Psoas muscle (tissue), 8 donors: ENCODE results near the gene RNLS. TPM values are rescaled to one million over a fixed set of nuclear protein-coding genes. Genes with fewer than 3 reads are reported as not detected.

Experiments used
- ATAC-seq, 4 donors: fragments of 200-7000 bp; cut with Tn5 transposase; one replicate each; pipeline ENCODE4 v1.9.1; 2020; ENCODE audit warnings: moderate library complexity in 3 of 4, mild to moderate bottlenecking in 2 of 4
- DNase-seq, 2 donors: peaks; one replicate each; pipeline ENCODE4 v3.0.0-alpha.2; 2020
- H3K27ac ChIP-seq: fragments of 200-600 bp; one replicate; pipeline ENCODE4 v1.8.0; 2022
- H3K27me3 ChIP-seq, 3 donors: fragments of 200-600 bp in 1 of 3; one replicate each; pipeline versions ENCODE4 v1.6.1 to v1.8.0; 2013 to 2022; ENCODE audit warnings: low read length in 2 of 3, mild to moderate bottlenecking in 2 of 3, moderate library complexity in 1 of 3; ENCODE audit not compliant: insufficient read depth in 3 of 3
- H3K36me3 ChIP-seq, 2 donors: fragments of 200-600 bp in 1 of 2; one replicate each; pipeline versions ENCODE4 v1.6.1 to v1.8.0; 2013 to 2022; ENCODE audit warnings: low read depth in 1 of 2, mild to moderate bottlenecking in 1 of 2, moderate library complexity in 1 of 2; ENCODE audit not compliant: insufficient read depth in 1 of 2
- H3K4me1 ChIP-seq: fragments of 200-600 bp; one replicate; pipeline ENCODE4 v1.8.0; 2022
- H3K4me3 ChIP-seq: fragments of 200-600 bp; one replicate; pipeline ENCODE4 v1.8.0; 2022; ENCODE audit warnings: mild to moderate bottlenecking
- H3K9me3 ChIP-seq: fragments of 200-600 bp; one replicate; pipeline ENCODE4 v1.8.0; 2022
- WGBS, 3 donors: extraction: QIAGEN DNeasy Blood & Tissue Kit; methylation state at CpG; one replicate each; pipeline versions ENCODE4 v1.1.6 to v1.1.7; 2013; 5-methylcytosine and 5-hydroxymethylcytosine counted together
- intact Hi-C, 2 donors: fragments of 100-400 bp; cut with DNase I; formaldehyde crosslinking; loops; one replicate each; pipeline versions ENCODE4 v1.11.0 to v1.14.2; 2022
- polyA plus RNA-seq, 3 donors: library from polyadenylated mRNA; stranded (reverse); fragments of 200-250 nt; gene quantifications; one replicate each; pipeline ENCODE4 v1.2.3, GENCODE V29; 2013
- total RNA-seq, 4 donors: library from RNA; stranded (reverse); fragmentation: NEBNext Ultra II Directional in 2 of 4; extraction: Animal tissue kit (Norgen Biotek cat#: 25700) in 2 of 4; gene quantifications; one replicate each; pipeline versions ENCODE4 v1.2.1 to v1.2.4, GENCODE V29; 2021 to 2023
- TF ChIP-seq, protein P1 (sequence below): fragments of 200-600 bp; IDR thresholded peaks from one replicate; pipeline ENCODE4 v1.8.0; 2022; ENCODE audit warnings: antibody characterized with exemption
- donor health status: healthy with polysubstance abuse.
- donor health status: DM: no; HTN: no; CAD: no; lungs with moderate emphysema.
- donor health status: Bipolar disorder and iron deficiency.
- donor health status: healthy.
- donor health status: DM: yes; HTN: yes; CAD: no.
- donor health status: DM: no; HTN: no; CAD: no.
- donor health status: DM: no; HTN: no; CAD: no.
- donor health status: DM: yes; HTN: yes; CAD: no.

RNLS gene
- total and polyA plus RNA-seq, 7 donors = 3.0 to 9.2 (median 6.7) TPM

GRCh38 chr10:88337134-88337533 lies 246.0 kb downstream of the RNLS start:
- no peaks in the 10 kb centered on the region for H3K36me3 ChIP-seq
- ATAC-seq = no peak
- 83 to 88% (median 86%) methylated on average over 1 of the region's 1 CpG for WGBS, 3 donors
- intact Hi-C loops = no loop called here
- no peak overlapping the region for H3K27ac ChIP-seq
- TF ChIP-seq, protein P1, sequence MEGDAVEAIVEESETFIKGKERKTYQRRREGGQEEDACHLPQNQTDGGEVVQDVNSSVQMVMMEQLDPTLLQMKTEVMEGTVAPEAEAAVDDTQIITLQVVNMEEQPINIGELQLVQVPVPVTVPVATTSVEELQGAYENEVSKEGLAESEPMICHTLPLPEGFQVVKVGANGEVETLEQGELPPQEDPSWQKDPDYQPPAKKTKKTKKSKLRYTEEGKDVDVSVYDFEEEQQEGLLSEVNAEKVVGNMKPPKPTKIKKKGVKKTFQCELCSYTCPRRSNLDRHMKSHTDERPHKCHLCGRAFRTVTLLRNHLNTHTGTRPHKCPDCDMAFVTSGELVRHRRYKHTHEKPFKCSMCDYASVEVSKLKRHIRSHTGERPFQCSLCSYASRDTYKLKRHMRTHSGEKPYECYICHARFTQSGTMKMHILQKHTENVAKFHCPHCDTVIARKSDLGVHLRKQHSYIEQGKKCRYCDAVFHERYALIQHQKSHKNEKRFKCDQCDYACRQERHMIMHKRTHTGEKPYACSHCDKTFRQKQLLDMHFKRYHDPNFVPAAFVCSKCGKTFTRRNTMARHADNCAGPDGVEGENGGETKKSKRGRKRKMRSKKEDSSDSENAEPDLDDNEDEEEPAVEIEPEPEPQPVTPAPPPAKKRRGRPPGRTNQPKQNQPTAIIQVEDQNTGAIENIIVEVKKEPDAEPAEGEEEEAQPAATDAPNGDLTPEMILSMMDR = no peak
- H3K4me1 ChIP-seq = no peaks in the 10 kb centered on the region
- no peak for DNase-seq
- H3K9me3 ChIP-seq = no peaks in the 10 kb centered on the region
- no peak overlapping the region for H3K4me3 ChIP-seq
- H3K27me3 ChIP-seq = no peaks in the 10 kb centered on the region

DNA sequence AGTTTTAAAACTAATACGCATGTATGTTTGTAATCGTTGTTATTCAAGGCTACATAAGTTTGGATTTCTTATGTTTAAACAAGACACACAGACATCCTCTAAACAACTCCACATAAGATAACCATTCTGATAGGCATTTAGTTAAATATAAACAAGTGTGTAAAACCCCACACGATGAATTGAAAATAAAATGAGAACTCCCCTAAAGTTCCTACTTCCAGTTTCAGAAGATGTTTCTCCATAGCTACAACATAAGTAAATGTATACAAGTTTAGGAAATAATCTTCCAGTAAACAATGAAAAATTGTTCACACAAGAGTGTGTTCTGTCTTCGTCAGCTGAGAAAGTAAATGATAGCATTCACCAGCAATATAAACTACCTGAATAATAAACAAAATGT lies 246.8 kb downstream of the RNLS start:
- no peaks in the 10 kb centered on the region for H3K4me1 ChIP-seq
- no peak overlapping the region for H3K4me3 ChIP-seq
- H3K9me3 ChIP-seq = no peaks in the 10 kb centered on the region
- intact Hi-C loops = no loop called here
- ATAC-seq (no peak), DNase-seq (no peak)
- H3K27ac ChIP-seq = no peak overlapping the region
- H3K36me3 ChIP-seq = no peaks in the 10 kb centered on the region
- no peaks in the 10 kb centered on the region for H3K27me3 ChIP-seq
- 93 to 95% (median 94%) methylated on average over 4 of the region's 4 CpGs for whole genome bisulfite sequencing, 3 donors
- TF ChIP-seq, protein P1 = no peak

GRCh38 chr10:88333248-88333630 lies 249.9 kb downstream of the RNLS start:
- DNase-seq = no peak
- no peak overlapping the region for H3K27ac ChIP-seq

DNA sequence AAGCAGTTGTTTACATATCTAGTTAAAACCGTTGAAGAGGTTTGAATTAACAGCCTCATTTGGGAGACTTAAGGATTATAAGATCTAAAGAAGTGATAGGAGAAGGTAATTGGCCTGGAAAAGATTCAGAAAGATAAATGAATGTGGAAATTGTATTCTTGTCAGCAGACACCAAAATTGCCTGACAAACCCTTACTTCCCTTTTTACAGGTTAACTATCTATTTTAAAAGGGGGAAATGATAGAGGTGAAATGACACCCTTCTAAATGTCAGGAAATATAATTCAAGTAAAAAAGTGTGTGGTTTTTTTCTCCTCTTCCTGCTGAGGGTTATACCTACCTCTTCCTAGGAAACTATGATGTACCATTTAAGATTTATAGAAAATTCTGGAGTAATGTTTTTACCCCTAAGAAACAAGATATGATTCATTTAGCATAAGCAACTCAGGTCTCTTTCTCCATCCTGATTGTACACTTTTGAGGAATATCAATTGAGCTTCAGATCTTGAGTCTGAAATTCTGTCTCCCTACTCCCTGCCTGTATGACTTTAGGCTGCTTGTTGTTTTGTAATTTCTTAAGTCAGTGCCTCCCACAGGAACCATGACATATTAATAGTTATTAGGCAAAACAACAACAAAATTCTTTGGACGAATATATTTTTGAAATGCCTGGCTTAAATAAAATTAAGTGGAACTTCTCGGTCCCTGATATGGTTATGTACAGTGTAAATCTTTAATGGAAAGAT lies 250.4 kb downstream of the RNLS start:
- no peaks in the 10 kb centered on the region for H3K4me1 ChIP-seq
- H3K27me3 ChIP-seq = no peaks in the 10 kb centered on the region
- ATAC-seq (no peak), DNase-seq (no peak)
- no peaks in the 10 kb centered on the region for H3K9me3 ChIP-seq
- no peaks in the 10 kb centered on the region for H3K36me3 ChIP-seq
- no peak overlapping the region for H3K27ac ChIP-seq
- no peak overlapping the region for H3K4me3 ChIP-seq
- TF ChIP-seq, protein P1 = no peak
- 57 to 61% (median 59%) methylated on average over 3 of the region's 3 CpGs for WGBS, 3 donors
- intact Hi-C loops = no loop called here

More at GRCh38 chr10:88333248-88333630, 249.9 kb downstream of the RNLS start:
- intact Hi-C loops = no loop called here
- TF ChIP-seq, protein P1 = no peak
- no peak for ATAC-seq
- no peaks in the 10 kb centered on the region for H3K27me3 ChIP-seq
- no peaks in the 10 kb centered on the region for H3K9me3 ChIP-seq
- no peaks in the 10 kb centered on the region for H3K4me1 ChIP-seq
- H3K4me3 ChIP-seq = no peak overlapping the region
- no peaks in the 10 kb centered on the region for H3K36me3 ChIP-seq
- 37 to 63% (median 45%) methylated on average over 3 of the region's 3 CpGs for WGBS, 3 donors

- Histone ChIP-seq H3K4me3 (no peak overlapping the region), H3K4me1 (no peaks in the 10 kb centered on the region), H3K27ac (no peak overlapping the region), H3K36me3 (no peaks in the 10 kb centered on the region), H3K27me3 (no peaks in the 10 kb centered on the region), H3K9me3 (no peaks in the 10 kb centered on the region)
- DNase-seq = no peak
- 44 to 55% (median 46%) methylated on average over 1 of the region's 1 CpG for WGBS, 3 donors
- TF ChIP-seq, protein P1 = no peak
- intact Hi-C loops = no loop called here
- no peak for ATAC-seq
Measured at GRCh38 chr10:88330174-88330573, 252.9 kb downstream of the RNLS start.
